SJSA1 (cell line): Measurements from ENCODE around the gene FERMT2. TPM values are rescaled to one million over a fixed set of nuclear protein-coding genes. Genes with fewer than 3 reads are reported as not detected.
A peak's percentile ranks its signal among the peaks of the same experiment; 100 is the strongest.
"Not testable (repeated sequence)": the region's sequence is repeated elsewhere in the genome, so short reads cannot be mapped to it uniquely, and the experiment has no call there.

Source experiments
- DNase-seq, 2 experiments: peaks; one replicate each; pipeline ENCODE4 v3.0.0-alpha.2; 2015 to 2020; ENCODE audit warnings: low spot score in 2 of 2, low read depth in 1 of 2
- H3K27ac ChIP-seq: fragments of 250-450 bp; sonication (Bioruptor Pico); 2 replicates; pipeline ENCODE4 v1.5.1; 2020; ENCODE audit warnings: mild to moderate bottlenecking, moderate library complexity
- H3K27me3 ChIP-seq: fragments of 250-450 bp; sonication (Bioruptor Pico); replicated peaks from 2 replicates; pipeline ENCODE4 v1.5.1; 2020; ENCODE audit warnings: mild to moderate bottlenecking, moderate library complexity
- H3K36me3 ChIP-seq: fragments of 250-450 bp; sonication (Bioruptor Pico); 2 replicates; pipeline ENCODE4 v1.5.1; 2020; ENCODE audit warnings: mild to moderate bottlenecking
- H3K4me1 ChIP-seq: fragments of 250-450 bp; sonication (Bioruptor Pico); replicated peaks from 2 replicates; pipeline ENCODE4 v1.6.1; 2021; ENCODE audit warnings: mild to moderate bottlenecking
- H3K4me3 ChIP-seq: fragments of 250-450 bp; sonication (Bioruptor Pico); 2 replicates; pipeline ENCODE4 v1.5.1; 2020; ENCODE audit warnings: mild to moderate bottlenecking
- H3K9me3 ChIP-seq: fragments of 250-450 bp; sonication (Bioruptor Pico); replicated peaks from 2 replicates; pipeline ENCODE4 v1.5.1; 2020; ENCODE audit warnings: mild to moderate bottlenecking
- total RNA-seq: library from RNA; depleted of rRNA; stranded (reverse); fragments of >200 nt; shearing (Covaris generic); gene quantifications from 2 replicates; pipeline ENCODE4 v1.2.3, GENCODE V29; 2014

Gene FERMT2
- total RNA-seq, 1 experiment from 2014 or later, result 207 TPM

GRCh38 chr14:52929192-52929807 is 21.6 kb downstream of the FERMT2 start:
- H3K27ac ChIP-seq, result no peak overlapping the region
- no peaks in the 10 kb centered on the region for H3K9me3 ChIP-seq
- H3K4me1 ChIP-seq, result peaks cover 19% of the 10 kb centered on the region
- no peak for DNase-seq
- H3K27me3 ChIP-seq, result no peaks in the 10 kb centered on the region
- peaks cover 6% of the 10 kb centered on the region; the same call in 1 of the 2 replicates for H3K36me3 ChIP-seq
- H3K4me3 ChIP-seq, result no peak overlapping the region

GRCh38 chr14:52926953-52927352 is 23.9 kb downstream of the FERMT2 start:
- peaks cover 24% of the 10 kb centered on the region for H3K4me1 ChIP-seq
- DNase-seq, result no peak
- H3K4me3 ChIP-seq, result no peak overlapping the region
- no peaks in the 10 kb centered on the region for H3K9me3 ChIP-seq
- no peak overlapping the region for H3K27ac ChIP-seq
- 0 out of 2 replicates have a peak, but pooled peaks cover 6% of the 10 kb centered on the region for H3K36me3 ChIP-seq
- H3K27me3 ChIP-seq, result no peaks in the 10 kb centered on the region

- H3K9me3 ChIP-seq, result no peaks in the 10 kb centered on the region
- H3K4me1 ChIP-seq, result peaks cover 36% of the 10 kb centered on the region
- no peaks in the 10 kb centered on the region for H3K27me3 ChIP-seq
- peaks cover 5% of the 10 kb centered on the region for H3K36me3 ChIP-seq
- no peak for DNase-seq
- H3K27ac ChIP-seq, result no peak overlapping the region
- no peak overlapping the region for H3K4me3 ChIP-seq
Measured at GRCh38 chr14:52923902-52924575, 26.8 kb downstream of the FERMT2 start.

- no peak overlapping the region for H3K4me3 ChIP-seq
- H3K27ac ChIP-seq, result no peak overlapping the region
- peaks cover 49% of the 10 kb centered on the region for H3K4me1 ChIP-seq
Measured at GRCh38 chr14:52922656-52923055, 28.2 kb downstream of the FERMT2 start.

GRCh38 chr14:52922059-52922458 is 28.8 kb downstream of the FERMT2 start:
- H3K4me3 ChIP-seq, result no peak overlapping the region
- H3K9me3 ChIP-seq, result no peaks in the 10 kb centered on the region
- DNase-seq, result no peak
- no peaks in the 10 kb centered on the region for H3K27me3 ChIP-seq
- H3K27ac ChIP-seq, result no peak overlapping the region
- peaks cover 46% of the 10 kb centered on the region for H3K4me1 ChIP-seq
- peaks cover 16% of the 10 kb centered on the region for H3K36me3 ChIP-seq

More at GRCh38 chr14:52922656-52923055, 28.2 kb downstream of the FERMT2 start:
- H3K27me3 ChIP-seq, result no peaks in the 10 kb centered on the region
- H3K9me3 ChIP-seq, result no peaks in the 10 kb centered on the region
- DNase-seq, result no peak
- H3K36me3 ChIP-seq, result peaks cover 10% of the 10 kb centered on the region

- H3K27ac ChIP-seq, result peak overlapping the region; percentile 43; the same call in 1 of the 2 replicates
- H3K4me3 ChIP-seq, DNase-seq, H3K9me3 ChIP-seq, H3K27me3 ChIP-seq: not testable (repeated sequence)
- peaks cover 30% of the 10 kb centered on the region for H3K36me3 ChIP-seq
- peaks cover 36% of the 10 kb centered on the region for H3K4me1 ChIP-seq
Measured at GRCh38 chr14:52920411-52920810, 30.4 kb downstream of the FERMT2 start.

GRCh38 chr14:52919971-52920370 is 30.9 kb downstream of the FERMT2 start:
- Histone ChIP-seq H3K9me3 (no peaks in the 10 kb centered on the region), H3K4me1 (peaks cover 36% of the 10 kb centered on the region), H3K4me3 (no peak overlapping the region), H3K27me3 (no peaks in the 10 kb centered on the region), H3K27ac (peak overlapping the region; percentile 43), H3K36me3 (peaks cover 30% of the 10 kb centered on the region)
- DNase-seq, result peak in 1 of 2 experiments; percentile 50

GRCh38 chr14:52918486-52918885 is 32.4 kb downstream of the FERMT2 start:
- Histone ChIP-seq H3K4me3 (no peak overlapping the region), H3K27me3 (no peaks in the 10 kb centered on the region), H3K36me3 (peaks cover 33% of the 10 kb centered on the region), H3K4me1 (peaks cover 36% of the 10 kb centered on the region), H3K9me3 (no peaks in the 10 kb centered on the region), H3K27ac (peak overlapping the region; percentile 43)
- DNase-seq, result no peak

- Histone ChIP-seq H3K9me3 (no peaks in the 10 kb centered on the region), H3K27ac (no peak overlapping the region), H3K4me1 (peaks cover 33% of the 10 kb centered on the region), H3K4me3 (no peak overlapping the region), H3K27me3 (no peaks in the 10 kb centered on the region), H3K36me3 (peaks cover 33% of the 10 kb centered on the region)
- no peak for DNase-seq
Measured at GRCh38 chr14:52917735-52918134, 33.1 kb downstream of the FERMT2 start.

GRCh38 chr14:52914295-52914694 is 36.6 kb downstream of the FERMT2 start:
- Histone ChIP-seq H3K27me3 (no peaks in the 10 kb centered on the region), H3K36me3 (peaks cover 36% of the 10 kb centered on the region), H3K9me3 (no peaks in the 10 kb centered on the region), H3K4me3 (no peak overlapping the region), H3K4me1 (peaks cover 15% of the 10 kb centered on the region), H3K27ac (no peak overlapping the region)
- DNase-seq, result no peak

GRCh38 chr14:52913271-52913670 is 37.6 kb downstream of the FERMT2 start:
- H3K27me3 ChIP-seq, result no peaks in the 10 kb centered on the region

GRCh38 chr14:52911904-52912303 is 38.9 kb downstream of the FERMT2 start:
- Histone ChIP-seq H3K36me3 (peaks cover 37% of the 10 kb centered on the region), H3K27ac (no peak overlapping the region), H3K4me3 (no peak overlapping the region), H3K4me1 (peaks cover 13% of the 10 kb centered on the region), H3K27me3 (no peaks in the 10 kb centered on the region), H3K9me3 (no peaks in the 10 kb centered on the region)
- no peak for DNase-seq

More at GRCh38 chr14:52913271-52913670, 37.6 kb downstream of the FERMT2 start:
- H3K36me3 ChIP-seq, result peaks cover 45% of the 10 kb centered on the region
- no peaks in the 10 kb centered on the region for H3K9me3 ChIP-seq
- DNase-seq, result no peak
- no peak overlapping the region for H3K27ac ChIP-seq
- H3K4me1 ChIP-seq, result peaks cover 7% of the 10 kb centered on the region
- no peak overlapping the region for H3K4me3 ChIP-seq

- Histone ChIP-seq H3K36me3 (peaks cover 26% of the 10 kb centered on the region), H3K4me3 (no peak overlapping the region), H3K27me3 (no peaks in the 10 kb centered on the region), H3K27ac (no peak overlapping the region), H3K4me1 (peaks cover 26% of the 10 kb centered on the region), H3K9me3 (no peaks in the 10 kb centered on the region)
- no peak for DNase-seq
Measured at GRCh38 chr14:52910572-52910971, 40.3 kb downstream of the FERMT2 start.

GRCh38 chr14:52907949-52908348 is 42.9 kb downstream of the FERMT2 start:
- no peak overlapping the region for H3K27ac ChIP-seq
- DNase-seq, result no peak

More at GRCh38 chr14:52907949-52908348, 42.9 kb downstream of the FERMT2 start:
- Histone ChIP-seq H3K4me1 (peaks cover 51% of the 10 kb centered on the region), H3K4me3 (no peak overlapping the region), H3K27me3 (no peaks in the 10 kb centered on the region), H3K9me3 (no peaks in the 10 kb centered on the region), H3K36me3 (peaks cover 33% of the 10 kb centered on the region)
